ENCODE data around the gene SF3B1. TPM values are rescaled to one million over a fixed set of nuclear protein-coding genes. Genes with fewer than 3 reads are reported as not detected.

Gene SF3B1
- total and polyA plus RNA-seq, 10 of the 15 experiments (the other 5 are each of a cell fraction or from before 2014, with no cell fraction given): 163 to 565 (median 239) TPM

GRCh38 chr2:197445746-197446145, 10.9 kb upstream of the SF3B1 start:
- ChIA-PET CTCF (interaction anchor here (1.2 kb wide), 1 partner anchor 670 kb away, joined by 4 read pairs; no protein-coding TSS in a partner anchor), POLR2A (interaction anchor here (1.2 kb wide), 1 partner anchor 9 kb away, joined by 8 read pairs; no protein-coding TSS in a partner anchor), SMC1A (ENCODE audit: uncharacterized antibody, unreplicated experiment) (interaction anchor here (1.6 kb wide), 1 partner anchor 10 kb away, joined by 5 read pairs; the partner anchor contains the start of gene SF3B1), RAD21 (ENCODE audit: unreplicated experiment) (no interaction called here)
- no peak overlapping the region for H3K9ac ChIP-seq (ENCODE audit: control insufficient read depth, insufficient read depth, low read length)
- no peak overlapping the region for H2AFZ ChIP-seq (ENCODE audit: control insufficient read depth, low read depth, low read length)
- H3K4me1 ChIP-seq (ENCODE audit: control insufficient read depth, insufficient read depth, low read length): no peaks in the 10 kb centered on the region
- no peak overlapping the region for H3K27ac ChIP-seq (ENCODE audit: control insufficient read depth, insufficient read depth)
- no peak overlapping the region for H3K4me2 ChIP-seq (ENCODE audit: control insufficient read depth, insufficient read depth)
- DNase-seq (ENCODE audit: low read depth, low spot score) (no peak), ATAC-seq (no peak), FAIRE-seq (no peak)
- H3K79me2 ChIP-seq (ENCODE audit: control insufficient read depth, insufficient read depth, low read length): no peaks in the 10 kb centered on the region
- WGBS (ENCODE audit: insufficient coverage, insufficient replicate concordance, low lambda C conversion rate, missing lambda C conversion rate): 43% methylated on average over 1 of the region's 1 CpG
- in situ Hi-C loops (cut with MboI) (no loop called here), intact Hi-C loops (cut with micrococcal nuclease; ENCODE audit: unreplicated experiment) (no loop called here)
- H3K27me3 ChIP-seq (replicated peaks in 1 of 2; ENCODE audit: control insufficient read depth in 2 of 2, insufficient read depth in 2 of 2, low read length in 1 of 2): no peaks in the 10 kb centered on the region
- no TSS peak for BruUV-seq (replicated peaks)
- no peak overlapping the region for H3K4me3 ChIP-seq
- H4K20me1 ChIP-seq (ENCODE audit: control insufficient read depth, insufficient read depth): no peaks in the 10 kb centered on the region
- no peaks in the 10 kb centered on the region for H3K36me3 ChIP-seq (ENCODE audit: control insufficient read depth in 2 of 2, insufficient read depth in 2 of 2, low read length in 1 of 2)
- no peaks in the 10 kb centered on the region; the same call in 2 of the 3 replicates for H3K9me3 ChIP-seq (replicated peaks; ENCODE audit: control insufficient read depth, insufficient read depth, low read length)
- TF ChIP-seq NFIC (IDR thresholded peaks at IDR 0.05; ENCODE audit: low read depth, low read length) (no peak), ZBTB11 (CRISPR knock-in tag; IDR thresholded peaks at IDR 0.05) (no peak), SMC3 (IDR thresholded peaks at IDR 0.05; ENCODE audit: borderline replicate concordance, low read length) (no peak), ESRRA (IDR thresholded peaks at IDR 0.05; ENCODE audit: low read length) (no peak), CREB1 (IDR thresholded peaks at IDR 0.05; ENCODE audit: low read depth) (no peak), HDGF (IDR thresholded peaks at IDR 0.05) (no peak), SREBF2 (IDR thresholded peaks at IDR 0.05; ENCODE audit: low read length) (no peak), CHD1 (IDR thresholded peaks at IDR 0.05; ENCODE audit: low read depth, low read length) (no peak), ATF3 (IDR thresholded peaks at IDR 0.05; ENCODE audit: borderline replicate concordance, extremely low read depth, low read depth, low read length) (no peak), ZNF217 (IDR thresholded peaks at IDR 0.05) (no peak), TCF7 (IDR thresholded peaks at IDR 0.05; ENCODE audit: borderline replicate concordance) (no peak), PRDM15 (CRISPR knock-in tag; IDR thresholded peaks at IDR 0.05) (no peak), IKZF1 (conservative IDR thresholded peaks at IDR 0.05) (no peak), PML (IDR thresholded peaks at IDR 0.05; ENCODE audit: low read length) (no peak), POLR2AphosphoS5 (IDR thresholded peaks at IDR 0.05; ENCODE audit: low read length) (no peak)

Data from GM12878 (cell line).